ENCODE results near the gene FES. TPM values are rescaled to one million over a fixed set of nuclear protein-coding genes. Genes with fewer than 3 reads are reported as not detected.

The FES gene
- total and polyA plus RNA-seq, 8 donors, result 20.8 to 65.2 (median 28.1) TPM

DNA sequence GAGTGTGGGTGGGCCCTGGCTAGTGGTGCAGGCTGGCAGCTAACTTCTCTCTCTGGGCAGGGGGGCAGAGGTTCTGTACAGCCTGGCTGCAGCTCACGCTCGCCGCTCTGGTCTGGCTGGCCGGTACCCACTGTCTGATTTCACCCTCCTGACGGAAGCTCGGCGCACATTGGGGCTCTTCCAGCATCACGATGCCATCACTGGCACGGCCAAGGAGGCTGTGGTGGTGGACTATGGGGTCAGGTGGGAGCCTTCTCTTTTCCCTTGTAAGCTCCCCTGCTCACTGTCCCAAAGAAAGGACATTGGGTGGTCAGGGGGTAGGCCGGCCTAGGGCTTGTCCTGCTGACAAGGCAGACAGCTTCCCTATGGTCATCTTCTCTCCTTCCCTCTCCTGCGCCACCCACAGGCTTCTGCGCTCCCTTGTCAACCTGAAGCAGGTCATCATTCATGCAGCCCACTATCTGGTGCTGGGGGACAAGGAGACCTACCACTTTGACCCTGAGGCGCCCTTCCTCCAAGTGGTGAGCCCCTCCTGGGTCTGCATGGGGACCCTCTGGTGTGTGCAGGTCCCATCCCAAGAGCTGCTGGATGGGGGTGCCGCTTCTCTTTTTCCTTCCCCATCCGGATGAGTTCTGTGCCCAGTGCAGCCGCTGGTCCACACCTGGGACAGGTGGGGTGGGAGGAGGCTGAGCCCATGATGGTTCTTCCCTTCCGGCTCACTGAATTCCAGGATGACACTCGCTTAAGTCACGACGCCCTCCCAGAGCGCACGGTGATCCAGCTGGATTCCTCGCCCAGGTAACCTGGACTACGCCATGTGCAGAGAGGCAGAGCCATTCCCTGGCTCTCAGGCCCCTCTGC is 26.4 kb downstream of the FES start:
- TF ChIP-seq, protein P1, sequence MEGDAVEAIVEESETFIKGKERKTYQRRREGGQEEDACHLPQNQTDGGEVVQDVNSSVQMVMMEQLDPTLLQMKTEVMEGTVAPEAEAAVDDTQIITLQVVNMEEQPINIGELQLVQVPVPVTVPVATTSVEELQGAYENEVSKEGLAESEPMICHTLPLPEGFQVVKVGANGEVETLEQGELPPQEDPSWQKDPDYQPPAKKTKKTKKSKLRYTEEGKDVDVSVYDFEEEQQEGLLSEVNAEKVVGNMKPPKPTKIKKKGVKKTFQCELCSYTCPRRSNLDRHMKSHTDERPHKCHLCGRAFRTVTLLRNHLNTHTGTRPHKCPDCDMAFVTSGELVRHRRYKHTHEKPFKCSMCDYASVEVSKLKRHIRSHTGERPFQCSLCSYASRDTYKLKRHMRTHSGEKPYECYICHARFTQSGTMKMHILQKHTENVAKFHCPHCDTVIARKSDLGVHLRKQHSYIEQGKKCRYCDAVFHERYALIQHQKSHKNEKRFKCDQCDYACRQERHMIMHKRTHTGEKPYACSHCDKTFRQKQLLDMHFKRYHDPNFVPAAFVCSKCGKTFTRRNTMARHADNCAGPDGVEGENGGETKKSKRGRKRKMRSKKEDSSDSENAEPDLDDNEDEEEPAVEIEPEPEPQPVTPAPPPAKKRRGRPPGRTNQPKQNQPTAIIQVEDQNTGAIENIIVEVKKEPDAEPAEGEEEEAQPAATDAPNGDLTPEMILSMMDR (IDR thresholded peaks at IDR 0.05), result no peak
- H3K27ac ChIP-seq, result no peak overlapping the region
- intact Hi-C loops (cut with DNase I), result no loop called here
- no peak for ATAC-seq
- peaks cover 0 to 100% of the 10 kb centered on the region in 2 donors for H3K36me3 ChIP-seq
- H3K27me3 ChIP-seq, result no peaks in the 10 kb centered on the region
- H3K4me3 ChIP-seq, result no peak overlapping the region
- no peaks in the 10 kb centered on the region for H3K9me3 ChIP-seq
- no peak for DNase-seq
- H3K4me1 ChIP-seq, result peaks cover 0 to 35% of the 10 kb centered on the region in 2 donors

DNA sequence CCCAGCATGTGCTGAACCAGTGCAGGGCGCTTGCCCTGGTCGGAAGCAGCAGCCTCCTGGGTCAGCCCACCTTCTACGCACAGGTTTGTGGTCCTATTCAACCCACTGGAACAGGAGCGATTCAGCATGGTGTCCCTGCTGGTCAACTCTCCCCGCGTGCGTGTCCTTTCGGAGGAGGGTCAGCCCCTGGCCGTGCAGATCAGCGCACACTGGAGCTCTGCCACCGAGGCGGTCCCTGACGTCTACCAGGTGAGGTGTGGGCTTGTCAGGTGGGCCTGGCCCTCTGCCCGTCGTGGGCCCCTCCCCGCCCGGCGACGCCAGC is 27.0 kb downstream of the FES start:
- Histone ChIP-seq H3K4me3 (no peak overlapping the region), H3K9me3 (no peaks in the 10 kb centered on the region), H3K4me1 (peaks cover 0 to 39% of the 10 kb centered on the region in 2 donors), H3K36me3 (peaks cover 0 to 100% of the 10 kb centered on the region in 2 donors), H3K27me3 (no peaks in the 10 kb centered on the region), H3K27ac (no peak overlapping the region)
- DNase-seq (no peak), ATAC-seq (no peak)
- TF ChIP-seq, protein P1 (IDR thresholded peaks at IDR 0.05), result no peak
- intact Hi-C loops (cut with DNase I), result no loop called here

DNA sequence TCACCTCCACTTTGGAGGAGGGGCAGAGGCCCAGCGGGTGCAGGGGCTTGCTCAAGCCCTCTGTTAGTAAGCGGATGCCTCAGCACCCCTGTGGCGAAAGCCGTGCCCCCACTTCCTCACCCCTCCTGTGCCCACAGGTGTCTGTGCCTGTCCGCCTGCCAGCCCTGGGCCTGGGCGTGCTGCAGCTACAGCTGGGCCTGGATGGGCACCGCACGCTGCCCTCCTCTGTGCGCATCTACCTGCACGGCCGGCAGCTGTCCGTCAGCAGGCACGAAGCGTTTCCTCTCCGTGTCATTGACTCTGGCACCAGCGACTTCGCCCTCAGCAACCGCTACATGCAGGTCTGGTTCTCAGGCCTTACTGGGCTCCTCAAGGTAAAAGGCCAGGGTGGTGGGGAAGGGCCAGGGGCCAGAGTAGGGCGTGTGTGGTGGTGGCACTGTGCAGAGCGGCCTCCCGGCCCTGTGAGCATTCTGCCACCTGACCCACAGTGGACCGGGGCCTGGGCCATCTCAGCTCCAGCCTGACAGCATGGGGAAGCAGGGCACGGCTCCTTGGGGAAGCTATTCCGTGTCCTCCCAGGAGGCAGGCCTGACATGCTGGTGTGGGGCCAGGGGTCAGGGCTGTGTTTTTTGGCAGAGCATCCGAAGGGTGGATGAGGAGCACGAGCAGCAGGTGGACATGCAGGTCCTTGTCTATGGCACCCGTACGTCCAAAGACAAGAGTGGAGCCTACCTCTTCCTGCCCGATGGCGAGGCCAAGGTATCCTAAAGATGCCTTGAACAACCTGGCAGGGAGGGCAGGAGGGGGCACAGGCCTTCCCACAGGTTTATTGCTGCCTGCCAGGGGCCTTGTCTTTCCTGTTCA is 27.8 kb downstream of the FES start:
- intact Hi-C loops (cut with DNase I), result no loop called here
- no peak for DNase-seq

DNA sequence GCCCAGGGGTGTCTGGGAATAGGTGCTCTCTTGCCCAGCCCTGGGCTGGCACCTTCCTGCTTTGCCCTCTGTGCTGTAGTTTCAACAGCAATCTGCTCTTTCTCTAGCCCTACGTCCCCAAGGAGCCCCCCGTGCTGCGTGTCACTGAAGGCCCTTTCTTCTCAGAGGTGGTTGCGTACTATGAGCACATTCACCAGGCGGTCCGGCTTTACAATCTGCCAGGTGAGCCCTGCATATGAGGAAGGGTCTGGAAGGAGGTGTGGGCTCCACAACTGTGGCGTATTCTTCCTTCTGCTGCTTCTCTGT is 28.4 kb downstream of the FES start:
- Histone ChIP-seq H3K36me3 (peaks cover 0 to 100% of the 10 kb centered on the region in 2 donors), H3K27me3 (no peaks in the 10 kb centered on the region), H3K9me3 (no peaks in the 10 kb centered on the region), H3K27ac (no peak overlapping the region), H3K4me3 (no peak overlapping the region), H3K4me1 (peaks cover 0 to 45% of the 10 kb centered on the region in 2 donors)
- ATAC-seq (no peak), DNase-seq (no peak)
- TF ChIP-seq, protein P1 (IDR thresholded peaks at IDR 0.05), result no peak
- intact Hi-C loops (cut with DNase I), result no loop called here

More for the DNA sequence above, 27.8 kb downstream of the FES start:
- H3K27ac ChIP-seq, result no peak overlapping the region
- H3K4me1 ChIP-seq, result peaks cover 0 to 45% of the 10 kb centered on the region in 2 donors
- TF ChIP-seq, protein P1 (IDR thresholded peaks at IDR 0.05), result no peak
- H3K4me3 ChIP-seq, result no peak overlapping the region
- H3K36me3 ChIP-seq, result peaks cover 0 to 100% of the 10 kb centered on the region in 2 donors
- H3K27me3 ChIP-seq, result no peaks in the 10 kb centered on the region
- no peaks in the 10 kb centered on the region for H3K9me3 ChIP-seq
- no peak for ATAC-seq

DNA sequence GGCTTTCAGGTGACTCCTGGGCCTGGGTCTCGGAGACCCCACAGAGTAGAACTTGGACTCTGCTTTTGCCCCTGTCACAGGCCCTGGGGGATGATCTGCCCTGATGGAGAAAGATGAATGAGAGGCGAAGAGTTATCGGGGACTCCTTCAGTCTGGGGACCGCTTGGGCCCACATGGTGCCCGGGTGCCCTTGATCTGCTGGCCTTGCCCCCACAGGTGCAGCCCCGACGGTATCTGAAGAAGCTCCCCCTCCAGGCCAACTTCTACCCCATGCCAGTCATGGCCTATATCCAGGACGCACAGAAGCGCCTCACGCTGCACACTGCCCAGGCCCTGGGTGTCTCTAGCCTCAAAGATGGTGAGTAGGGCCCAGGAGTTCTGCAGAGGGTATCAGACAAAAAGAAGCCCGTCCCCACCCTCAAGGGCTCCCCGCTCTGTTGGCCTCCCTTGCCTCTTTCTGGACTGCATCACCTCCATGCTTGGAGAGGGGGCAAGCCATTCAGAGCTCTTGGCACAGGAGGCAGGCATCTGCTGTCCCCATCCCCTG is 29.2 kb downstream of the FES start:
- Histone ChIP-seq H3K9me3 (no peaks in the 10 kb centered on the region), H3K27me3 (no peaks in the 10 kb centered on the region), H3K4me1 (peaks cover 0 to 45% of the 10 kb centered on the region in 2 donors), H3K27ac (peak overlapping the region in 1 of 2 donors; percentile 88), H3K4me3 (no peak overlapping the region), H3K36me3 (peaks cover 0 to 100% of the 10 kb centered on the region in 2 donors)
- ATAC-seq (no peak), DNase-seq (no peak)
- TF ChIP-seq, protein P1 (IDR thresholded peaks at IDR 0.05), result no peak
- intact Hi-C loops (cut with DNase I), result no loop called here
